H1 (cell line): ENCODE data around the gene TNRC6C. TPM values are rescaled to one million over a fixed set of nuclear protein-coding genes. Genes with fewer than 3 reads are reported as not detected.
A peak's percentile ranks its signal among the peaks of the same experiment; 100 is the strongest.

Experiments
- CTCF ChIA-PET: fragments of 300-600 bp; sonication (Branson Sonifier 250); formaldehyde crosslinking; loops from one replicate; lab custom pipeline; 2021; ENCODE audit not compliant: partially characterized antibody; lab: Charles Lee
- POLR2A ChIA-PET: fragments of 300-600 bp; sonication (Branson Sonifier 250); formaldehyde crosslinking; loops from one replicate; lab custom pipeline; 2021; ENCODE audit warnings: inconsistent platforms; ENCODE audit not compliant: partially characterized antibody; lab: Charles Lee
- DNase-seq, 2 experiments: peaks; one replicate each; pipeline versions ENCODE4 v3.0.0 to v3.0.0-alpha.2; 2010 to 2022; ENCODE audit warnings: low spot score in 2 of 2, low read depth in 1 of 2, mixed read lengths in 1 of 2
- FAIRE-seq: peaks from 2 replicates; lab custom pipeline; 2011; peaks lifted over from hg19 to GRCh38; lab: Jason Lieb, UNC
- H2AFZ ChIP-seq: 2 replicates; pipeline ENCODE4 v1.8.1; 2012; ENCODE audit warnings: low read length, inconsistent platforms
- H2AK5ac ChIP-seq: 2 replicates; pipeline ENCODE4 v1.6.1; 2013; ENCODE audit warnings: low read depth, low read length
- H2BK120ac ChIP-seq: replicated peaks from 2 replicates; pipeline ENCODE3; 2013; ENCODE audit warnings: low read depth, low read length, inconsistent platforms
- H2BK12ac ChIP-seq: 2 replicates; pipeline ENCODE4 v1.6.1; 2013; ENCODE audit warnings: low read depth, low read length
- H2BK15ac ChIP-seq: 2 replicates; pipeline ENCODE4 v1.6.1; 2013; ENCODE audit warnings: low read length
- H2BK20ac ChIP-seq: 2 replicates; pipeline ENCODE4 v1.6.1; 2013; ENCODE audit warnings: low read length
- H2BK5ac ChIP-seq: 2 replicates; pipeline ENCODE4 v1.6.1; 2013; ENCODE audit warnings: low read depth, low read length
- H3K14ac ChIP-seq: 2 replicates; pipeline ENCODE4 v1.6.1; 2013; ENCODE audit warnings: inconsistent platforms; ENCODE audit not compliant: insufficient read length
- H3K18ac ChIP-seq: 2 replicates; pipeline ENCODE4 v1.6.1; 2013; ENCODE audit warnings: low read length; ENCODE audit errors: extremely low read depth
- H3K23ac ChIP-seq: 2 replicates; pipeline ENCODE4 v1.6.1; 2013; ENCODE audit warnings: inconsistent platforms; ENCODE audit not compliant: insufficient read length
- H3K23me2 ChIP-seq: 2 replicates; pipeline ENCODE4 v1.6.1; 2013; ENCODE audit warnings: low read depth, low read length
- H3K27ac ChIP-seq: 2 replicates; pipeline ENCODE4 v1.6.1; 2011; ENCODE audit warnings: low read depth, low read length, inconsistent platforms
- H3K27me3 ChIP-seq, 4 experiments: replicated peaks in 1 of 4; 1 replicate in 1 of 4; 2 replicates in 3 of 4; pipeline versions ENCODE4 v1.6.1 to v1.8.1; 2011 to 2013; ENCODE audit warnings: low read length in 3 of 4, mild to moderate bottlenecking in 3 of 4, inconsistent platforms in 2 of 4, mixed read lengths in 2 of 4, moderate library complexity in 1 of 4; ENCODE audit not compliant: control insufficient read depth in 3 of 4, insufficient read depth in 3 of 4; ENCODE audit errors: extremely low read depth in 1 of 4
- H3K36me3 ChIP-seq, 4 experiments: 2 replicates each; pipeline versions ENCODE4 v1.6.1 to v1.8.1; 2011 to 2013; ENCODE audit warnings: mild to moderate bottlenecking in 4 of 4, low read length in 3 of 4, moderate library complexity in 2 of 4, control low read depth in 1 of 4, inconsistent platforms in 1 of 4; ENCODE audit not compliant: insufficient read depth in 4 of 4, control insufficient read depth in 2 of 4
- H3K4ac ChIP-seq: replicated peaks from 2 replicates; pipeline ENCODE3; 2013; ENCODE audit warnings: low read length, low read depth, mixed read lengths, inconsistent platforms; ENCODE audit not compliant: insufficient read length
- H3K4me1 ChIP-seq, 4 experiments: replicated peaks in 1 of 4; 1 replicate in 1 of 4; 2 replicates in 3 of 4; pipeline versions ENCODE4 v1.6.1 to v1.8.1; 2011 to 2013; ENCODE audit warnings: low read length in 3 of 4, inconsistent platforms in 2 of 4, mixed read lengths in 1 of 4; ENCODE audit not compliant: insufficient read depth in 4 of 4, control insufficient read depth in 3 of 4
- H3K4me2 ChIP-seq, 2 experiments: 2 replicates each; pipeline versions ENCODE4 v1.6.1 to v1.8.1; 2011 to 2013; ENCODE audit warnings: low read depth in 2 of 2, low read length in 2 of 2, control low read depth in 1 of 2, inconsistent platforms in 1 of 2, mild to moderate bottlenecking in 1 of 2; ENCODE audit not compliant: insufficient read depth in 1 of 2
- H3K4me3 ChIP-seq, 4 experiments: fragments of 200-600, 300-600 bp in 1 of 4; sonication (generic), shearing (Covaris generic), sonication (Bioruptor Twin) in 1 of 4; 2 replicates each; pipeline versions ENCODE4 v1.5.1 to v1.8.1; 2011 to 2016; ENCODE audit warnings: low read length in 4 of 4, low read depth in 3 of 4, control low read depth in 2 of 4, inconsistent platforms in 2 of 4, mild to moderate bottlenecking in 2 of 4, mixed read lengths in 1 of 4, moderate library complexity in 1 of 4; ENCODE audit not compliant: insufficient read depth in 2 of 4; ENCODE audit errors: extremely low read depth in 1 of 4
- H3K56ac ChIP-seq: replicated peaks from 2 replicates; pipeline ENCODE3; 2013; ENCODE audit warnings: low read depth, mild to moderate bottlenecking, mixed read lengths, low read length, inconsistent platforms; ENCODE audit not compliant: insufficient read length
- H3K79me1 ChIP-seq: 2 replicates; pipeline ENCODE4 v1.6.1; 2013; ENCODE audit warnings: low read depth, low read length, control low read depth
- H3K79me2 ChIP-seq, 2 experiments: 2 replicates each; pipeline versions ENCODE4 v1.6.1 to v1.8.1; 2012 to 2013; ENCODE audit warnings: low read length in 2 of 2, mild to moderate bottlenecking in 2 of 2, inconsistent platforms in 1 of 2; ENCODE audit not compliant: insufficient read depth in 2 of 2, control insufficient read depth in 1 of 2
- H3K9ac ChIP-seq, 4 experiments: replicated peaks in 1 of 4; 1 replicate in 1 of 4; 2 replicates in 3 of 4; pipeline versions ENCODE4 v1.6.1 to v1.8.1; 2011 to 2013; ENCODE audit warnings: low read depth in 3 of 4, low read length in 3 of 4, control low read depth in 2 of 4, mild to moderate bottlenecking in 2 of 4, moderate library complexity in 2 of 4, inconsistent platforms in 1 of 4; ENCODE audit errors: extremely low read depth in 1 of 4
- H3K9me3 ChIP-seq, 2 experiments: 2 replicates each; pipeline versions ENCODE4 v1.6.1 to v1.8.1; 2012 to 2013; ENCODE audit warnings: mild to moderate bottlenecking in 2 of 2, moderate library complexity in 2 of 2, control low read depth in 1 of 2, inconsistent platforms in 1 of 2, low read depth in 1 of 2, low read length in 1 of 2, mixed read lengths in 1 of 2; ENCODE audit not compliant: insufficient read depth in 2 of 2
- H4K20me1 ChIP-seq, 2 experiments: replicated peaks in 1 of 2; 2 replicates each; pipeline versions ENCODE3 to v1.8.1; 2011 to 2013; ENCODE audit warnings: inconsistent platforms in 2 of 2, low read length in 2 of 2, mild to moderate bottlenecking in 1 of 2; ENCODE audit not compliant: insufficient read depth in 2 of 2, control insufficient read depth in 1 of 2
- H4K5ac ChIP-seq: 2 replicates; pipeline ENCODE4 v1.6.1; 2013; ENCODE audit warnings: low read length, low read depth, mixed read lengths, inconsistent platforms; ENCODE audit not compliant: insufficient read length
- H4K8ac ChIP-seq: 2 replicates; pipeline ENCODE4 v1.8.0; 2013; ENCODE audit warnings: mild to moderate bottlenecking, moderate library complexity, low read length, inconsistent platforms; ENCODE audit not compliant: insufficient read depth; ENCODE audit errors: extremely low read depth
- H4K91ac ChIP-seq: replicated peaks from 2 replicates; pipeline ENCODE3; 2013; ENCODE audit warnings: low read length, mixed read lengths, inconsistent platforms; ENCODE audit not compliant: insufficient read length
- CHD1 ChIP-seq: IDR thresholded peaks from 2 replicates; pipeline ENCODE4 v1.6.1; 2012; ENCODE audit warnings: low read depth, low read length, improper control_type of control experiment
- JUN ChIP-seq: IDR thresholded peaks from 2 replicates; pipeline ENCODE4 v1.6.1; 2011; ENCODE audit warnings: low read depth, mild to moderate bottlenecking, improper control_type of control experiment, low read length
- SP4 ChIP-seq: IDR thresholded peaks from 2 replicates; pipeline ENCODE4 v1.6.1; 2012; ENCODE audit warnings: low read length, inconsistent platforms
- WGBS, 2 experiments: shearing (Covaris generic) in 1 of 2; methylation state at CpG; one replicate each; pipeline versions ENCODE4 v1.1.6 to v1.1.7; 2013 to 2015; ENCODE audit warnings: low lambda C conversion rate in 2 of 2, mixed read lengths in 2 of 2, inconsistent platforms in 1 of 2, low coverage in 1 of 2, missing lambda C conversion rate in 1 of 2; ENCODE audit not compliant: insufficient replicate concordance in 2 of 2, insufficient coverage in 1 of 2, insufficient read length in 1 of 2; ENCODE audit errors: extremely low coverage in 1 of 2, missing lambda C conversion rate in 1 of 2; 5-methylcytosine and 5-hydroxymethylcytosine counted together
- polyA plus RNA-seq, 7 experiments: library from polyadenylated mRNA; depleted of rRNA in 3 of 7; stranded (reverse) in 5 of 7; unstranded in 2 of 7; fragments of >200 nt in 5 of 7; fragments of 200-250 nt in 2 of 7; gene quantifications; 1 replicate in 5 of 7; 2 replicates in 1 of 7; 4 replicates in 1 of 7; pipeline versions ENCODE4 v1.2.1 to v1.2.3, GENCODE V29; 2011 to 2013; ENCODE audit warnings: missing spikeins in 2 of 7, mixed read lengths in 2 of 7
- total RNA-seq: library from RNA; stranded (reverse); fragmentation: NEBNext Ultra II Directional; extraction: Animal tissue kit (Norgen Biotek cat#: 25700); gene quantifications from 2 replicates; pipeline ENCODE4 v1.2.1, GENCODE V29; 2021

The TNRC6C gene
- total and polyA plus RNA-seq, 2 of the 8 experiments (the other 6 are each of a cell fraction or from before 2014, with no cell fraction given): 2.8 to 28.9 TPM

GRCh38 chr17:78044280-78044835, 85.9 kb downstream of the TNRC6C start:
- Histone ChIP-seq H3K56ac (no peak overlapping the region), H3K14ac (no peak overlapping the region), H2BK5ac (no peak overlapping the region), H3K4me3 (no peak overlapping the region), H3K4me2 (no peak overlapping the region), H3K9me3 (no peaks in the 10 kb centered on the region), H3K79me1 (peaks cover 4% of the 10 kb centered on the region; the same call in 1 of the 2 replicates), H3K4me1 (no peaks in the 10 kb centered on the region), H3K18ac (no peak overlapping the region), H4K5ac (no peak overlapping the region), H4K91ac (no peak overlapping the region), H3K9ac (no peak overlapping the region), H3K27me3 (no peaks in the 10 kb centered on the region), H2AK5ac (no peak overlapping the region), H2BK20ac (no peak overlapping the region), H3K23me2 (peaks cover 3% of the 10 kb centered on the region; the same call in 1 of the 2 replicates), H2BK12ac (no peak overlapping the region), H3K4ac (no peak overlapping the region), H4K8ac (no peak overlapping the region), H3K36me3 (peaks cover 5 to 13% (median 9%) of the 10 kb centered on the region in 4 experiments; a peak in 7 of 8 replicates), H3K79me2 (no peaks in the 10 kb centered on the region), H3K23ac (no peak overlapping the region), H4K20me1 (peaks cover 1 to 7% of the 10 kb centered on the region in 2 experiments), H3K27ac (no peak overlapping the region), H2AFZ (no peak overlapping the region), H2BK120ac (no peak overlapping the region), H2BK15ac (no peak overlapping the region)
- no peak for DNase-seq
- no peak for TF ChIP-seq SP4
- TF ChIP-seq CHD1: no peak
- 0 out of 2 replicates have a peak, but pooled peaks have one; percentile 13 for TF ChIP-seq JUN
- 90% methylated on average over 3 of the region's 3 CpGs; no CpG with 5 or more reads in 1 of the 2 experiments for WGBS, 2 experiments
- ChIA-PET POLR2A (interaction anchor here (0.9 kb wide), 1 partner anchor 10 kb away, joined by 3 read pairs; no protein-coding TSS in a partner anchor), CTCF (interaction anchor here (0.6 to 1.2 kb wide), 4 partner anchors 16 to 130 kb away, joined by 3 to 5 read pairs (median 4); no protein-coding TSS in a partner anchor)
- no peak for FAIRE-seq
